ENCODE results near the gene CNTNAP5.

Gene CNTNAP5

GRCh38 chr2:124670187-124670586 lies 645.1 kb downstream of the CNTNAP5 start:
- TF ChIP-seq EZH2 (optimal IDR thresholded peaks at IDR 0.05; ENCODE audit: low read depth, low read length) (no peak), CTCF (IDR thresholded peaks at IDR 0.05; ENCODE audit: low read length) (no peak), EZH2phosphoT487 (IDR thresholded peaks at IDR 0.05; ENCODE audit: low read length) (no peak)

GRCh38 chr2:124678043-124678442 lies 653.0 kb downstream of the CNTNAP5 start:
- no peaks in the 10 kb centered on the region for H3K36me3 ChIP-seq (replicated peaks; ENCODE audit: insufficient read depth, low read length)

More at GRCh38 chr2:124670187-124670586, 645.1 kb downstream of the CNTNAP5 start:
- no peak for DNase-seq
- Histone ChIP-seq H3F3A (ENCODE audit: insufficient read depth, low read length) (no peaks in the 10 kb centered on the region), H4K20me1 (ENCODE audit: insufficient read depth, low read length) (no peaks in the 10 kb centered on the region), H3K36me3 (replicated peaks; ENCODE audit: insufficient read depth, low read length) (no peaks in the 10 kb centered on the region), H3K9me3 (replicated peaks; ENCODE audit: insufficient read depth, low read length) (no peaks in the 10 kb centered on the region), H3K9me2 (replicated peaks; ENCODE audit: insufficient read depth, low read length) (no peaks in the 10 kb centered on the region), H3K4me1 (ENCODE audit: low read length) (no peaks in the 10 kb centered on the region), H3K9ac (ENCODE audit: low read length) (no peak overlapping the region), H3K27ac (ENCODE audit: low read length) (no peak overlapping the region), H3K27me3 (replicated peaks; ENCODE audit: insufficient read depth, low read length) (no peaks in the 10 kb centered on the region), H3K4me2 (ENCODE audit: low read depth, low read length) (no peak overlapping the region), H3K79me2 (ENCODE audit: low read length) (no peaks in the 10 kb centered on the region), H2AFZ (ENCODE audit: low read length) (no peak overlapping the region), H3K4me3 (ENCODE audit: low read length) (no peak overlapping the region)

GRCh38 chr2:124683536-124684428 lies 658.7 kb downstream of the CNTNAP5 start:
- Histone ChIP-seq H3K4me2 (ENCODE audit: low read depth, low read length) (no peak overlapping the region), H3K4me3 (ENCODE audit: low read length) (no peak overlapping the region), H3K27ac (ENCODE audit: low read length) (no peak overlapping the region), H3K9me2 (replicated peaks; ENCODE audit: insufficient read depth, low read length) (no peaks in the 10 kb centered on the region), H3K27me3 (replicated peaks; ENCODE audit: insufficient read depth, low read length) (no peaks in the 10 kb centered on the region), H2AFZ (ENCODE audit: low read length) (no peak overlapping the region), H3K4me1 (ENCODE audit: low read length) (no peaks in the 10 kb centered on the region), H3K79me2 (ENCODE audit: low read length) (no peaks in the 10 kb centered on the region), H3K9ac (ENCODE audit: low read length) (no peak overlapping the region), H3K36me3 (replicated peaks; ENCODE audit: insufficient read depth, low read length) (no peaks in the 10 kb centered on the region), H4K20me1 (ENCODE audit: insufficient read depth, low read length) (no peaks in the 10 kb centered on the region), H3K9me3 (replicated peaks; ENCODE audit: insufficient read depth, low read length) (no peaks in the 10 kb centered on the region), H3F3A (ENCODE audit: insufficient read depth, low read length) (no peaks in the 10 kb centered on the region)
- no peak for TF ChIP-seq CTCF (IDR thresholded peaks at IDR 0.05; ENCODE audit: low read length)
- no peak for TF ChIP-seq EZH2phosphoT487 (IDR thresholded peaks at IDR 0.05; ENCODE audit: low read length)
- TF ChIP-seq EZH2 (optimal IDR thresholded peaks at IDR 0.05; ENCODE audit: low read depth, low read length): no peak
- DNase-seq: no peak

More at GRCh38 chr2:124678043-124678442, 653.0 kb downstream of the CNTNAP5 start:
- no peak for DNase-seq
- Histone ChIP-seq H3K27me3 (replicated peaks; ENCODE audit: insufficient read depth, low read length) (no peaks in the 10 kb centered on the region), H3K79me2 (ENCODE audit: low read length) (no peaks in the 10 kb centered on the region), H2AFZ (ENCODE audit: low read length) (no peak overlapping the region), H4K20me1 (ENCODE audit: insufficient read depth, low read length) (no peaks in the 10 kb centered on the region), H3K9me3 (replicated peaks; ENCODE audit: insufficient read depth, low read length) (no peaks in the 10 kb centered on the region), H3K4me3 (ENCODE audit: low read length) (no peak overlapping the region), H3K27ac (ENCODE audit: low read length) (no peak overlapping the region), H3K4me2 (ENCODE audit: low read depth, low read length) (no peak overlapping the region), H3F3A (ENCODE audit: insufficient read depth, low read length) (no peaks in the 10 kb centered on the region), H3K4me1 (ENCODE audit: low read length) (no peaks in the 10 kb centered on the region), H3K9ac (ENCODE audit: low read length) (no peak overlapping the region), H3K9me2 (replicated peaks; ENCODE audit: insufficient read depth, low read length) (no peaks in the 10 kb centered on the region)
- TF ChIP-seq EZH2phosphoT487 (IDR thresholded peaks at IDR 0.05; ENCODE audit: low read length) (no peak), CTCF (IDR thresholded peaks at IDR 0.05; ENCODE audit: low read length) (no peak), EZH2 (optimal IDR thresholded peaks at IDR 0.05; ENCODE audit: low read depth, low read length) (no peak)

Data from MM.1S (cell line).